Mesendoderm (in vitro differentiated cells): ENCODE data around the gene FARP1.
A peak's percentile ranks its signal among the peaks of the same experiment; 100 is the strongest.

Source experiments
- DNase-seq: peaks from one replicate; pipeline ENCODE4 v3.0.0; 2013
- H2AK5ac ChIP-seq: 2 replicates; pipeline ENCODE4 v1.6.1; 2013; ENCODE audit warnings: low read length, inconsistent platforms
- H2BK120ac ChIP-seq: 2 replicates; pipeline ENCODE4 v1.6.1; 2013; ENCODE audit warnings: low read depth, mild to moderate bottlenecking, low read length, moderate library complexity, mixed read lengths
- H2BK15ac ChIP-seq: replicated peaks from 2 replicates; pipeline ENCODE4 v1.6.1; 2013; ENCODE audit warnings: low read depth, mild to moderate bottlenecking, moderate library complexity
- H2BK5ac ChIP-seq: 2 replicates; pipeline ENCODE4 v1.6.1; 2013; ENCODE audit warnings: low read length, inconsistent platforms
- H3K18ac ChIP-seq: 2 replicates; pipeline ENCODE4 v1.6.1; 2013; ENCODE audit warnings: mild to moderate bottlenecking, low read length, mixed read lengths
- H3K23ac ChIP-seq: one replicate; pipeline ENCODE4 v1.6.1; 2013; ENCODE audit warnings: low read length
- H3K27ac ChIP-seq: 2 replicates; pipeline ENCODE4 v1.5.1; 2013; ENCODE audit warnings: low read depth, mild to moderate bottlenecking, inconsistent platforms, low read length, moderate library complexity
- H3K27me3 ChIP-seq: 2 replicates; pipeline ENCODE4 v1.6.1; 2013; ENCODE audit warnings: low read length, control low read depth, mild to moderate bottlenecking, inconsistent platforms; ENCODE audit not compliant: insufficient read depth, poor library complexity
- H3K36me3 ChIP-seq: 2 replicates; pipeline ENCODE4 v1.6.1; 2013; ENCODE audit warnings: low read length, inconsistent platforms; ENCODE audit not compliant: control insufficient read depth, insufficient read depth
- H3K4ac ChIP-seq: one replicate; pipeline ENCODE4 v1.6.1; 2013; ENCODE audit warnings: low read depth, mild to moderate bottlenecking, low read length, moderate library complexity
- H3K4me1 ChIP-seq: 2 replicates; pipeline ENCODE4 v1.6.1; 2013; ENCODE audit warnings: low read depth, low read length, inconsistent platforms; ENCODE audit not compliant: control insufficient read depth
- H3K4me2 ChIP-seq: 2 replicates; pipeline ENCODE4 v1.6.1; 2013; ENCODE audit warnings: low read length
- H3K4me3 ChIP-seq: 2 replicates; pipeline ENCODE4 v1.5.1; 2013; ENCODE audit warnings: mild to moderate bottlenecking, low read length
- H3K56ac ChIP-seq: one replicate; pipeline ENCODE4 v1.6.1; 2013; ENCODE audit warnings: low read length
- H3K79me1 ChIP-seq: 2 replicates; pipeline ENCODE4 v1.6.1; 2013; ENCODE audit warnings: low read length, inconsistent platforms
- H3K79me2 ChIP-seq: 2 replicates; pipeline ENCODE4 v1.6.1; 2013; ENCODE audit warnings: mild to moderate bottlenecking, low read length; ENCODE audit not compliant: control insufficient read depth, insufficient read depth
- H3K9ac ChIP-seq: 2 replicates; pipeline ENCODE4 v1.6.1; 2013; ENCODE audit warnings: low read length, inconsistent platforms
- H4K5ac ChIP-seq: one replicate; pipeline ENCODE4 v1.6.1; 2013; ENCODE audit warnings: low read length
- H4K8ac ChIP-seq: one replicate; pipeline ENCODE4 v1.6.1; 2013; ENCODE audit warnings: low read depth, mild to moderate bottlenecking, control low read depth, low read length, moderate library complexity
- WGBS: extraction: QIAGEN DNeasy Blood & Tissue Kit; methylation state at CpG from one replicate; pipeline ENCODE4 v1.1.7; 2013; ENCODE audit warnings: low lambda C conversion rate, missing lambda C conversion rate; ENCODE audit not compliant: insufficient coverage; ENCODE audit errors: extremely low coverage; 5-methylcytosine and 5-hydroxymethylcytosine counted together

Gene FARP1

DNA sequence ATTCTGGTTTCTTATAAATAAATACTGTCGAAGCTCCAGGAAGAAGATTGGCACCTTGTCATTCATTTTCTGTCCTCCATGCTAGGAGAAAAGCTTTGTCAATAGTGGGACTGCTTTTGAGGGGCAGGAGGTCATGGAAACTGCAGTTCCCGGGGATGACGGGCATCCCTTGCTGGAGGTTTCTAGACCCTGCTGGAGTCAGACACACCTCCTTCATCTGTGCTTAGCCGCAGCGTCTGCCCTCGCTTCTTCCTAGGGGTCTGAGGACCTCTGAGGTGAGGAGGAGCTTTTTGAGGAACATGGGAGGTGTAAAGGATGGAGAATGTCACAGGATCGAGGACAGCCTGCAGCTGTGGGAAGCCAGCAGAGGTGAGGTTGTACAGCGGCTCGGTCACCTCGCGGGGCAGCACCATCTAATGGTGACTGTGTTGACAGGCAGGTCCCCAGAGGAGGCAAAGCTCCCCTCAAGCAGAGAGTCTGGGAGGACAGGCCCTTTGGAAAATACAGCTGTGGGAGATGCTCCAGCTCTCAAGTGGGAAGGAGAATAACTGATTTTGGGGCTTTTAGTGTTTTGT lies 206.9 kb downstream of the FARP1 start:
- no peaks in the 10 kb centered on the region for H3K36me3 ChIP-seq
- no peak overlapping the region for H3K27ac ChIP-seq

DNA sequence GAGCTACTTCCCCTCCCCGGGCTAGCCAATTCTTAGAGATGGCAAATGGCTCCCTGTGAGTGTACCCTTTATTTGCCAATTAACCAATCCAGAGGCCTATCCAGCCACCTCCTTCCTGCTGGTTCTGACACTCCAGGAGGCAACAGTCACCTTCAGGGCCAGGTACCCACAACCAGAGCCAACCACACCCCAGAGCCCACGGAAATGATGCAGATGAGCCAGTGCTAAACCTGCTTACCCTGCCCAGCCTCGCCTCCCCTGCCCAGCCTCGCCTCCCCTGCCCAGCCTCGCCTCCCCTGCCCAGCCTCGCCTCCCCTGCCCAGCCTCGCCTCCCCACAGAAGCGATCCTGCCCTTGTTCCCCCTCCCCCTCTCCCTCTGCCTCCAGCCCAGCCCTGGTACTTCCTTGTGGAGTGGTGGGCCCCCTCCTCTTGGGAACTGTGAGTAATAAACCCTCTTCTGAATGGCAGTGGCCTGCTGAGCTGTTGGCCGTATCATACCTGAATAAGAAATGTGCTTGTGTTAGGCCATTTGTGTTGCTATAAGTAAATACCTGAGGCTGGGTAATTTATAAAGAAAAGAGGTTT lies 207.9 kb downstream of the FARP1 start:
- Histone ChIP-seq H3K36me3 (no peaks in the 10 kb centered on the region), H4K5ac (no peak overlapping the region), H3K27me3 (no peaks in the 10 kb centered on the region), H2BK5ac (no peak overlapping the region), H3K79me2 (peaks cover 1% of the 10 kb centered on the region), H3K4me2 (no peak overlapping the region), H2BK15ac (no peak overlapping the region), H3K23ac (no peak overlapping the region), H3K9ac (no peak overlapping the region), H3K56ac (no peak overlapping the region), H4K8ac (no peak overlapping the region), H3K4me3 (no peak overlapping the region), H2AK5ac (no peak overlapping the region), H3K27ac (no peak overlapping the region), H3K18ac (no peak overlapping the region), H3K4me1 (no peaks in the 10 kb centered on the region), H3K79me1 (peaks cover 7% of the 10 kb centered on the region), H2BK120ac (no peak overlapping the region), H3K4ac (no peak overlapping the region)
- no peak for DNase-seq
- no CpG with 5 or more reads among the region's 9 CpGs for WGBS

More for the DNA sequence above, 206.9 kb downstream of the FARP1 start:
- H3K4me2 ChIP-seq = no peak overlapping the region
- H4K8ac ChIP-seq = no peak overlapping the region
- H2AK5ac ChIP-seq = no peak overlapping the region
- H3K4ac ChIP-seq = no peak overlapping the region
- H3K79me2 ChIP-seq = peaks cover 1% of the 10 kb centered on the region
- peak; percentile 82 for DNase-seq
- no peak overlapping the region for H3K4me3 ChIP-seq
- no peak overlapping the region for H3K56ac ChIP-seq
- H3K18ac ChIP-seq = no peak overlapping the region
- H3K4me1 ChIP-seq = no peaks in the 10 kb centered on the region
- no peak overlapping the region for H3K23ac ChIP-seq
- peaks cover 7% of the 10 kb centered on the region for H3K79me1 ChIP-seq
- H2BK15ac ChIP-seq = no peak overlapping the region
- H2BK5ac ChIP-seq = no peak overlapping the region
- H3K9ac ChIP-seq = no peak overlapping the region
- no CpG with 5 or more reads among the region's 11 CpGs for WGBS
- H3K27me3 ChIP-seq = no peaks in the 10 kb centered on the region
- H4K5ac ChIP-seq = no peak overlapping the region
- no peak overlapping the region for H2BK120ac ChIP-seq

DNA sequence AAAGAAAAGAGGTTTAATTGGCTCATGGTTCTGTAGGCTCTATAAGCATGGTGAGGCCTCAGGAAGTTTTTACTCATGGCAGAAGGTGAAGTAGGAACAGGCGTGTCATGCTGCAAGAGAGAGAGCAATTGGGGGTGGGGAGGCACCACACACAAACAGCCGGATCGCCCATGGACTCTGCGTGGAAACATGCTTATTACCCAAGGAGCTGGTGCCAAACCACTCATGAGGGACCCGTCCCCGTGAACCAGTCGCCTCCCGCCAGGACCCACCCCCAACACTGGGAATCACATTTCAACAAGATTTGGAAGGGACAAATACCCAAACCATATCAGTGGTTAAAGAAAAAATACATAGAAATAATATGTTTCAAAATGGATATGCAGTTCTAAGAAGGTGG lies 208.7 kb downstream of the FARP1 start:
- whole genome bisulfite sequencing = no CpG with 5 or more reads among the region's 8 CpGs
- H4K5ac ChIP-seq = no peak overlapping the region
- H2AK5ac ChIP-seq = no peak overlapping the region
- H3K56ac ChIP-seq = no peak overlapping the region
- DNase-seq = no peak
- no peaks in the 10 kb centered on the region for H3K36me3 ChIP-seq
- no peak overlapping the region for H3K9ac ChIP-seq
- H3K4me2 ChIP-seq = no peak overlapping the region
- no peak overlapping the region for H2BK5ac ChIP-seq
- no peak overlapping the region for H3K18ac ChIP-seq
- no peaks in the 10 kb centered on the region for H3K27me3 ChIP-seq
- peaks cover 1% of the 10 kb centered on the region for H3K79me2 ChIP-seq
- H2BK15ac ChIP-seq = no peak overlapping the region
- H3K27ac ChIP-seq = no peak overlapping the region
- peaks cover 7% of the 10 kb centered on the region for H3K79me1 ChIP-seq
- H2BK120ac ChIP-seq = no peak overlapping the region
- no peak overlapping the region for H4K8ac ChIP-seq
- H3K4ac ChIP-seq = no peak overlapping the region
- H3K4me3 ChIP-seq = no peak overlapping the region
- no peaks in the 10 kb centered on the region for H3K4me1 ChIP-seq
- no peak overlapping the region for H3K23ac ChIP-seq

DNA sequence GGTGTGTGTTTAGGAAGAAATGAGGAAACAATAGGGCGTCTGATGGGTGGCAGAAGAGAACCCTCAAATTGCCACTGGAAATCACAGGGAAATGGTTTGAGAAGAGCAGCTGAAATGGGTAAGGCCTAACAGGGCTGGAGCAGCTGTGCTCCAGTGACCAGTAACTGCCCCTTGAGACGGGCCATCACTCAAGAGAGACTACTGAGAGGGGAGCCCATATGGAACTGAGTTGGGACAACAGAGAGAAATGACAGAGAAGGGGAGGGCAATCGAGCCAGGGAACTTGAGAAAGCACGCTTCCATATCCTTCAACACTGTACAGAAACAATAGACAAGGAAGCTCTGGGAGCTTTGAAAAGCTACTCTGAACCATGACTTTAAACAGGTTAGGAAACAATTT lies 209.3 kb downstream of the FARP1 start:
- Histone ChIP-seq H3K27ac (no peak overlapping the region), H2BK15ac (no peak overlapping the region), H2AK5ac (no peak overlapping the region)

DNA sequence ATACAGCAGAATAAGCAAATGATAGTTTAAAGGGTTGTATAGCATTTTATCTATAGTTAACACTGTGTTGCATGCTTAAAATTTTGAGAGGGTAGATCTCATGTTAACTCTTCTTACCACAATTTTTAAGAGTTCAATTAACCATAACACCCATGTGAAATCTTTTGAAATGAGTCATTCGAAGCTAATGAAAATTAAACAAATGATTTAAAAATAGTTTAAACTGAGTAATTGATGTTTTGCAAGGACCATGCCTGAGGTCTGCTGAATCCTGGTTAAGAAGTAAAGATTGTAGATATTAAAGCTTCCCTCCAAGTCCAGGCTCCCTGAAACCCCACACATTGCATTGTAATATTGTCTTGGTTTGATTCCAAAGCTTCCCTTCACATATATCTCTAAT lies 210.9 kb downstream of the FARP1 start:
- H2BK5ac ChIP-seq = no peak overlapping the region
- H3K4me3 ChIP-seq = no peak overlapping the region
- no peak overlapping the region for H4K8ac ChIP-seq
- no peaks in the 10 kb centered on the region for H3K4me1 ChIP-seq
- no peak for DNase-seq
- H3K27ac ChIP-seq = no peak overlapping the region
- H3K36me3 ChIP-seq = no peaks in the 10 kb centered on the region
- no peak overlapping the region for H3K4ac ChIP-seq
- H3K23ac ChIP-seq = no peak overlapping the region
- no peak overlapping the region for H2BK15ac ChIP-seq
- peaks cover 7% of the 10 kb centered on the region for H3K79me1 ChIP-seq
- H3K9ac ChIP-seq = no peak overlapping the region
- H2AK5ac ChIP-seq = no peak overlapping the region
- H3K56ac ChIP-seq = no peak overlapping the region
- H3K4me2 ChIP-seq = no peak overlapping the region
- no peak overlapping the region for H2BK120ac ChIP-seq
- no CpG with 5 or more reads among the region's 1 CpG for WGBS
- no peak overlapping the region for H4K5ac ChIP-seq
- no peaks in the 10 kb centered on the region for H3K27me3 ChIP-seq
- H3K79me2 ChIP-seq = peaks cover 1% of the 10 kb centered on the region
- H3K18ac ChIP-seq = no peak overlapping the region

More for the DNA sequence above, 209.3 kb downstream of the FARP1 start:
- Histone ChIP-seq H3K56ac (no peak overlapping the region), H3K9ac (no peak overlapping the region), H3K23ac (no peak overlapping the region), H3K79me1 (peaks cover 7% of the 10 kb centered on the region), H3K4me2 (no peak overlapping the region), H2BK120ac (no peak overlapping the region), H2BK5ac (no peak overlapping the region), H4K5ac (no peak overlapping the region), H3K4me1 (no peaks in the 10 kb centered on the region), H3K36me3 (no peaks in the 10 kb centered on the region), H3K18ac (no peak overlapping the region), H3K4me3 (no peak overlapping the region), H4K8ac (no peak overlapping the region), H3K79me2 (peaks cover 1% of the 10 kb centered on the region), H3K27me3 (no peaks in the 10 kb centered on the region), H3K4ac (no peak overlapping the region)
- no peak for DNase-seq
- no CpG with 5 or more reads among the region's 4 CpGs for WGBS

DNA sequence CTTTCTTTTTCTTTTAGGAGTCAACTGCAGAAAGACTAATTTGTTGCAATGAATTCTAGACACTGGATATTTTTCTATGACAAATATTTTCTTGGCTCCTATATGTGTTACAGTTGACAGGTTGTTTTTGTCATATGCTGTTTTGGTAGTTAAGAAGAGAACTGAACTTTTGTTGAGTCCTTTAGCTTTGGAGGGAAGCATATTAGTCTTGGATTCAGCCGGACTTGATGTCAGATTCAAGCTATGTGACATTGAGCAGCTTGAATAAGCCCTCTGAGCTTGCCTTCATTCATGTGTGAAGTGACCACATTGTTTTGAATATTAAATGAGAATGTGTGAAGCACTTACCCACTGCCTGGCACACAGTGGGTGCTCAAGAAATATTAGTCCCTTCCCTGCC lies 216.0 kb downstream of the FARP1 start:
- Histone ChIP-seq H3K18ac (no peak overlapping the region), H2BK120ac (no peak overlapping the region), H2BK5ac (no peak overlapping the region), H2BK15ac (no peak overlapping the region), H2AK5ac (no peak overlapping the region), H3K23ac (no peak overlapping the region), H3K4me2 (no peak overlapping the region), H4K5ac (no peak overlapping the region), H3K27ac (no peak overlapping the region), H4K8ac (no peak overlapping the region), H3K27me3 (no peaks in the 10 kb centered on the region), H3K79me1 (peaks cover 9% of the 10 kb centered on the region), H3K4me1 (no peaks in the 10 kb centered on the region), H3K4me3 (no peak overlapping the region), H3K4ac (no peak overlapping the region), H3K9ac (no peak overlapping the region), H3K56ac (no peak overlapping the region), H3K79me2 (peaks cover 2% of the 10 kb centered on the region), H3K36me3 (no peaks in the 10 kb centered on the region)
- no peak for DNase-seq
- WGBS = no CpG with 5 or more reads among the region's 1 CpG
